ENCODE results near the gene SLC6A3. TPM values are rescaled to one million over a fixed set of nuclear protein-coding genes. Genes with fewer than 3 reads are reported as not detected.
"Not testable (repeated sequence)": the region's sequence is repeated elsewhere in the genome, so short reads cannot be mapped to it uniquely, and the experiment has no call there.

SLC6A3 gene
- total RNA-seq, 2 donors from 2014 or later = 0.10 to 0.19 TPM

GRCh38 chr5:1367149-1367548 is 78.1 kb downstream of the SLC6A3 start:
- no peak for DNase-seq (ENCODE audit: low spot score)
- intact Hi-C loops (cut with DNase I) = no loop called here

- intact Hi-C loops (cut with DNase I) = no loop called here
- no peak for DNase-seq (ENCODE audit: low spot score)
These were observed 78.7 kb downstream of the SLC6A3 start for GRCh38 chr5:1366514-1366913.

GRCh38 chr5:1364211-1364610 is 81.0 kb downstream of the SLC6A3 start:
- intact Hi-C loops (cut with DNase I) = no loop called here
- DNase-seq (ENCODE audit: low spot score) = no peak

GRCh38 chr5:1363581-1363980 is 81.7 kb downstream of the SLC6A3 start:
- no peak for DNase-seq (ENCODE audit: low spot score)
- intact Hi-C loops (cut with DNase I) = no loop called here

GRCh38 chr5:1363160-1363559 is 82.1 kb downstream of the SLC6A3 start:
- intact Hi-C loops (cut with DNase I) = no loop called here
- no peak for DNase-seq (ENCODE audit: low spot score)

GRCh38 chr5:1362242-1363015 is 82.8 kb downstream of the SLC6A3 start:
- intact Hi-C loops (cut with DNase I) = loop anchor here in 1 of 2 donors (1.0 kb wide), 1 partner anchor 22 kb away; no protein-coding TSS in a partner anchor
- no peak for DNase-seq (ENCODE audit: low spot score)

- intact Hi-C loops (cut with DNase I) = no loop called here
- no peak for DNase-seq (ENCODE audit: low spot score)
These were observed 84.4 kb downstream of the SLC6A3 start for GRCh38 chr5:1360861-1361260.

GRCh38 chr5:1360367-1360766 is 84.9 kb downstream of the SLC6A3 start:
- DNase-seq (ENCODE audit: low spot score) = not testable (repeated sequence)

GRCh38 chr5:1359713-1360112 is 85.5 kb downstream of the SLC6A3 start:
- no peak for DNase-seq (ENCODE audit: low spot score)
- intact Hi-C loops (cut with DNase I) = no loop called here

More at GRCh38 chr5:1360367-1360766, 84.9 kb downstream of the SLC6A3 start:
- intact Hi-C loops (cut with DNase I) = not testable (repeated sequence)

GRCh38 chr5:1359031-1359645 is 86.1 kb downstream of the SLC6A3 start:
- DNase-seq (ENCODE audit: low spot score) = no peak
- intact Hi-C loops (cut with DNase I) = no loop called here

- DNase-seq (ENCODE audit: low spot score) = no peak
- intact Hi-C loops (cut with DNase I) = no loop called here
These were observed 86.6 kb downstream of the SLC6A3 start for GRCh38 chr5:1358726-1359025.

- intact Hi-C loops (cut with DNase I) = no loop called here
- no peak for DNase-seq (ENCODE audit: low spot score)
These were observed 87.1 kb downstream of the SLC6A3 start for GRCh38 chr5:1357946-1358725.

GRCh38 chr5:1356873-1357787 is 88.1 kb downstream of the SLC6A3 start:
- intact Hi-C loops (cut with DNase I) = no loop called here
- DNase-seq (ENCODE audit: low spot score) = no peak

GRCh38 chr5:1354576-1354975 is 90.7 kb downstream of the SLC6A3 start:
- intact Hi-C loops (cut with DNase I) = no loop called here
- no peak for DNase-seq (ENCODE audit: low spot score)

GRCh38 chr5:1352231-1353219 is 92.7 kb downstream of the SLC6A3 start:
- no peak for DNase-seq (ENCODE audit: low spot score)
- intact Hi-C loops (cut with DNase I) = no loop called here

GRCh38 chr5:1351156-1351555 is 94.1 kb downstream of the SLC6A3 start:
- DNase-seq (ENCODE audit: low spot score) = no peak
- intact Hi-C loops (cut with DNase I) = no loop called here

- DNase-seq (ENCODE audit: low spot score) = no peak
- intact Hi-C loops (cut with DNase I) = no loop called here
These were observed 96.0 kb downstream of the SLC6A3 start for GRCh38 chr5:1349246-1349645.

- intact Hi-C loops (cut with DNase I) = no loop called here
- no peak for DNase-seq (ENCODE audit: low spot score)
These were observed 96.3 kb downstream of the SLC6A3 start for GRCh38 chr5:1348986-1349245.

GRCh38 chr5:1347571-1347970 is 97.7 kb downstream of the SLC6A3 start:
- intact Hi-C loops (cut with DNase I) = no loop called here
- no peak for DNase-seq (ENCODE audit: low spot score)

Data from posterior vena cava (tissue), 2 donors.